CD4-positive, alpha-beta T cell treated with Interleukin-6 for 4 hours (primary cell): Measurements from ENCODE around the gene PIGC.

Experiments used
- DNase-seq: peaks from one replicate; pipeline ENCODE4 v3.0.0-alpha.2; 2020; ENCODE audit warnings: mixed read lengths

PIGC gene

GRCh38 chr1:172397221-172397620 lies 46.6 kb downstream of the PIGC start:
- DNase-seq: no peak

- no peak for DNase-seq
These were observed 48.3 kb downstream of the PIGC start for GRCh38 chr1:172395576-172395975.

- DNase-seq: no peak
These were observed 49.1 kb downstream of the PIGC start for GRCh38 chr1:172394811-172395210.

- DNase-seq: peak; percentile 81
These were observed 49.6 kb downstream of the PIGC start for GRCh38 chr1:172394141-172394751.

- no peak for DNase-seq
These were observed 50.5 kb downstream of the PIGC start for GRCh38 chr1:172393354-172393753.

GRCh38 chr1:172391976-172392375 lies 51.9 kb downstream of the PIGC start:
- DNase-seq: no peak
